Coronary artery (tissue), 2 donors: ENCODE data around the gene MYADML2.
"Not testable (repeated sequence)": the region's sequence is repeated elsewhere in the genome, so short reads cannot be mapped to it uniquely, and the experiment has no call there.

Experiments
- DNase-seq: peaks from one replicate; pipeline ENCODE4 v3.0.0-alpha.2; 2017; ENCODE audit warnings: low spot score
- H3K27ac ChIP-seq, 2 donors: fragments of 200-600 bp; sonication (generic); one replicate each; pipeline ENCODE4 v1.5.1; 2016 to 2019
- H3K4me3 ChIP-seq: fragments of 200-600 bp; sonication (generic); 2 replicates; pipeline ENCODE4 v1.5.1; 2016; ENCODE audit warnings: mild to moderate bottlenecking, moderate library complexity
- CTCF ChIP-seq: fragments of 200-600 bp; sonication (generic); IDR thresholded peaks from one replicate; pipeline ENCODE4 v1.5.1; 2019; ENCODE audit warnings: antibody characterized with exemption

MYADML2 gene

GRCh38 chr17:81983639-81984373 is 36.8 kb upstream of the MYADML2 start:
- no peak for TF ChIP-seq CTCF
- no peak overlapping the region for H3K4me3 ChIP-seq
- no peak overlapping the region for H3K27ac ChIP-seq
- DNase-seq = no peak

GRCh38 chr17:81983011-81983638 is 36.1 kb upstream of the MYADML2 start:
- TF ChIP-seq CTCF = no peak
- DNase-seq = no peak
- Histone ChIP-seq H3K4me3 (no peak overlapping the region), H3K27ac (no peak overlapping the region)

GRCh38 chr17:81981511-81981910 is 34.5 kb upstream of the MYADML2 start:
- not testable (repeated sequence) for H3K4me3 ChIP-seq, DNase-seq, H3K27ac ChIP-seq

GRCh38 chr17:81980707-81981343 is 33.8 kb upstream of the MYADML2 start:
- no peak for DNase-seq
- Histone ChIP-seq H3K27ac (no peak overlapping the region), H3K4me3 (no peak overlapping the region)
- TF ChIP-seq CTCF = no peak

- TF ChIP-seq CTCF = no peak
- Histone ChIP-seq H3K27ac (no peak overlapping the region), H3K4me3 (no peak overlapping the region)
- DNase-seq = no peak
These were observed 33.1 kb upstream of the MYADML2 start for GRCh38 chr17:81980122-81980521.

GRCh38 chr17:81978524-81979298 is 31.7 kb upstream of the MYADML2 start:
- no peak for DNase-seq
- Histone ChIP-seq H3K4me3 (peak overlapping the region; percentile 79), H3K27ac (no peak overlapping the region)
- TF ChIP-seq CTCF = no peak

GRCh38 chr17:81977211-81977808 is 30.3 kb upstream of the MYADML2 start, which contains the start of gene ASPSCR1:
Gene ASPSCR1 (plus strand): TSS chr17:81977629. CDS start chr17:81977647, 18 bp downstream.
- TF ChIP-seq CTCF = no peak
- Histone ChIP-seq H3K27ac (peak within 1 kb of the TSS; percentile 81 to 88), H3K4me3 (peak within 1 kb of the TSS; percentile 79)
- peak; percentile 92 for DNase-seq
